HG02642 (cell line): ENCODE data around the gene ALPK1.
"Not testable (repeated sequence)": the region's sequence is repeated elsewhere in the genome, so short reads cannot be mapped to it uniquely, and the experiment has no call there.

ENCODE experiments used
- ATAC-seq: cut with Tn5 transposase; IDR thresholded peaks from one replicate; pipeline ENCODE4 v1.9.1; 2021; ENCODE audit warnings: mild to moderate bottlenecking; ENCODE audit not compliant: unreplicated experiment, poor library complexity

ALPK1 gene

GRCh38 chr4:112423591-112423990 is 126.4 kb downstream of the ALPK1 start:
- no peak for ATAC-seq

DNA sequence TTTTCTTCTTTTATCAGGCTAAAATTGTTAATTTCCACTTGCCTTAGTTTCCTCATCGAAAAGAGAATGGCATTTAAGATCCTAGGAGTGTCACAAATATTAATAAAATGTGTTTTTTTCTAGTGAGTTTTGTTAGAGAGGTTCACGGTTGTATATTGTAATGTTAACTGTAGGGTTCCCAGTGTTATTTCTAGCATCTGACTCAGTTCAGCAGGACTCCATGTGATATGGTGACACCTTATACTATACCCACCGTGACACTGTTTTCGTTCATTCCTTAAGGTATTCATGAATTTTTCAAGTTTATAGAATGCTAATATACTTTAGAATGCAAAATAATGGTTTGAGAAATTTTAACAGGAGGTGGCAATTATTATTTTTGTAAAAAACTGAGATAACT is 128.7 kb downstream of the ALPK1 start:
- ATAC-seq = no peak

DNA sequence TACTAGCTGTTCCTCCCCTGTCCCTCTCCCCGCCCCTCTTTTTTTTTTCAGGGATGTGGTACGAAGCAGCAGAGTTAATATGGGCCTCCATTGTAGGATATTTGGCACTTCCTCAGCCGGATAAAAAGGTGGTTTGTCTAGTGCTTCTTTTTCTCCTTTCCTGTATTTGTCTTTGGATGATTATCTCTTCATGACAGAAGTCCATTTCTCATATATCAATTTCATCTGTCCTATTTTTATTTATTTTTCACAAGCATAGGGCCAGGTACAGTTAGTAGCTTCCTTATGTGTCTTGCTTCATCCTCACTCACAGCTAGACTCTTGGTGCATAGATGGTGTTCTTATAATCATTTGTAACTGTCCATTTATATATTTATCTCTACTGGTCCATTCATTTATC is 129.2 kb downstream of the ALPK1 start:
- ATAC-seq = no peak

DNA sequence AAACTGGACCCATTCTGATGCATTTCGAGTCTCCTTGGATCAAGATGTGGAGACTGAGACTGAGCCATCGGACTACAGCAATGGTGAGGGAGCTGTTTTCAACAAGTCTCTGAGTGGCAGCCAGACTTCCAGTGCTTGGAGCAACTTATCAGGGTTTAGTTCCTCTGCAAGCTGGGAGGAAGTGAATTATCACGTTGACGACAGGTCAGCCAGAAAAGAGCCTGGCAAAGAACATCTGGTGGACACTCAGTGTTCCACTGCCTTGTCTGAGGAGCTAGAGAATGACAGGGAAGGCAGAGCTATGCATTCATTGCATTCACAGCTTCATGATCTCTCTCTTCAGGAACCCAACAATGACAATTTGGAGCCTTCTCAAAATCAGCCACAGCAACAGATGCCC is 134.0 kb downstream of the ALPK1 start:
- no peak for ATAC-seq

DNA sequence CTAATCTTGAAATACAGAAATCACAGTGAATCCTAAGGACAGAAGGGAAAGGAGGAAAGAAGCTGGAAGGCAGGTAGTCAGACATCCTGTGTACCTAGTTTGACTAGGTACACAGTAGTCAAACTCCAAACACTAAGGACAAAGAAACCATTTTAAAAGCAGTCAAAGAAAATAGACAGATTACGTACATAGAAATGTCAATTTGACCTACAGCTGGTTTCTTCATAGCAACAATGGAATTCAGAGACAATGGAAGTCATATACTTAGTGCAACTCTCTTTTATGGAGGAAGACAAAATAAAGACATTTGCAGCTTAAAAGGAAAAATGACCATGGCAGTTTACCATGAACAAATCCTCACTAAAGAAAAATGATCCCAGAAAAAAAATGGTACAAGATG is 139.8 kb downstream of the ALPK1 start:
- ATAC-seq = no peak

DNA sequence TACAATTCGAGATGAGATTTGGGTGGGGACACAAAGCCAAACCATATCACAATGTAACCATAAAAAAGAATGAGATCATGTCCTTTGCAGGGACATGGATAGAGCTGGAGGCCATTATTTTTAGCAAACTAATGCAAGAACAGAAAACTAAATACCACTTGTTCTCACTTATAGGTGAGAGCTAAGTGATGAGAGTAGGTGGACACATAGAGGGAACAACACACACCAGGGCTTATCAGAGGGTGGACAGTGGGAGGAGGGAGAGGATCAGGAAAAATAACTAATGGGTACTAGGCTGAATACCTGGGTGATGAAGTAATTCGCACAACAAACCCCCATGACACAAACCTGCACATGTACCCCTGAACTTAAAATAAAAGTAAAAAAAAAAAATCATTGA is 145.1 kb downstream of the ALPK1 start:
- not testable (repeated sequence) for ATAC-seq

DNA sequence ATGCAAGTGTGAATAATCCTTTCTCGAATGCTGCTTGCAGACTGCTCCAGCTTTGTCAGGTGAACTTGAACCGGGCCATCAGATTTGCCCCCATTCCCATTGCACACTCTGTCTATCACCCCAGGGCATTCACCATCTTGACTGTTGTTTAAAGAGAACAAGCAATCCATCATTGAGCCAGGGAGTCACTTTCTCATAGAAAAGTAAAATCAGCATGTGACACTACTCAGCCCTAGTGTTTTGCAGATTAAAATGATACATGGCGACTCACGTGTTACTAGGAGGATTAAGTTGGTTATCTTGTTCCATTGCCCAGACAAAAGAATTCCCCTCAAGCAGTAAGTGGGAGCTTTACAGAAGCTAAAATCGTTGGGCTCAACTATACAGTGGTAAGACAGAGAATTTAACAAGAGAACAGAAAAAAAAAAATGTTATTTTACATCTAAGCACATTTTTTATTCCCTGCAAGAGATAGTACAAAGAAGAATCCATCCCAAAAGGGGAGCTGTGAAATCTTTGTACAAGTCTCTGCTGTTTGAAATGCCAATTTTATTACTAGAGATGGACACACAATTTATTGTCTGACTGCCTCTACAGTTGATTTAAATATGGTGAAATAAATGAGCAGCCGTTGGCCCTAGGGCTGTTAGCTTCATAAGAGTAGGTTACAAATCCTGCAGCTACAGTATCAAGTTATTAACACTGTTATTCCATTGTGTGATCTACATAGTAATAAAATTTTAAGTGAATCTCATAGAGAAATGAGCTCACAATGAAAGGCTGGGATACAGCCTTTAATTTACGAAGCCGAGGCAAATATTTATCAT is 151.3 kb downstream of the ALPK1 start:
- ATAC-seq = no peak

DNA sequence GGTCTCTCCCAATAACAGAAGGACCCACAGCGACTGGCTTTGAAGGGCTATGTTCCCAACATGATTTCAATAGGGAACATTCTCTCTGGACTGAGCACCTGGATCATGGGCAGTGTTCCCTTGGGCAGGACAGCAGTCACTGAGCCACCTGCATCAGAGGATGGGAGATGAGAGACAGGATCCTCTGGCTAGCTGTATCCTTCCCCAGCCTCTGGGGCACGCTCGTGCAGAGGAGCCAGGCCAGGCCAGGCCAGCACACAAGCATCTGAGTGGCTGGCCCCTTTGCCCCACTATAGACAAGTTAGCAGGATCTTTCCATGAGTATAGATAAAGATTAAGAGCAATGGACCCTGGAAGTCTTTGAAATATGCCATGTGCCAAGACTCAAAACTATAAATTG is 152.5 kb downstream of the ALPK1 start:
- no peak for ATAC-seq

- ATAC-seq = no peak
These were observed 153.9 kb downstream of the ALPK1 start for GRCh38 chr4:112451104-112451503.

DNA sequence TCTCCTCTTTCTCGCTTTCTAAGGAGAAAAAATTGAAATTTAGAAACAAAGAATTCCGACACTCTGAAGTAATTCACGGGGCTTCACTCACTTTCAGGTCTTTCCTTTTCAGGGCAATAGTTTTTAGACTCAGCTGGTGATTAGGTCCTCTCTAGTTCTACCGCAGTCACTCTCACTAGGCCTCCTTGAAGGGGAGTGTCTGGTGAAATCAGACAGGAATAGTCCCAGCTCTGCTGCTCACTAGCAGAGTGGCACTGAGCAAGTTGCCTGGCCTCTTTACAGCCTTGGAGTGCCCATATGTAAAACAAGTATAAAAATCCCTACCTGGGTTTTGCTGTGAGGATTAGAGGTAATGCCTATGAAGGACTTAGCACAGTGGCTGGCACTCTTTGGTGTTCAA is 154.7 kb downstream of the ALPK1 start:
- no peak for ATAC-seq

- ATAC-seq = no peak
These were observed 156.2 kb downstream of the ALPK1 start for GRCh38 chr4:112453321-112453720.

GRCh38 chr4:112472318-112472717 is 175.1 kb downstream of the ALPK1 start:
- no peak for ATAC-seq

DNA sequence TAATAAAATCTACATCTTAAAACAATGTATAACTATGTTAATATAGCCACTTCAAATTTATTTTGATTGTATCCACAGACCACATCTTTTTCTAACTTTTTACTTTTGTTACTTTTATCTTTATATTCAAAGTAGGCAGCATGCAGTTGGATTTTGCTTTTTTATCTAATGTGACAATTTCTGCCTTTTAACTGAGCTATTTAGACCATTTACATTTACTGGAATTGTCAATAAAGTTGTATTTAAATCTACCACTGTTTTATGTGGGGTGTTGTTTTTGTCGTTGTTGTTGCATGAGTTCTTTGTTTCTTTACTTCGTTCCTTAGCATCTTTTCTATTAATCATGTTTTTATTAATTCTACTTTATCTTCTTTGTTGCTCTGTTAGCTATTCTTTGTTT is 176.8 kb downstream of the ALPK1 start:
- no peak for ATAC-seq

DNA sequence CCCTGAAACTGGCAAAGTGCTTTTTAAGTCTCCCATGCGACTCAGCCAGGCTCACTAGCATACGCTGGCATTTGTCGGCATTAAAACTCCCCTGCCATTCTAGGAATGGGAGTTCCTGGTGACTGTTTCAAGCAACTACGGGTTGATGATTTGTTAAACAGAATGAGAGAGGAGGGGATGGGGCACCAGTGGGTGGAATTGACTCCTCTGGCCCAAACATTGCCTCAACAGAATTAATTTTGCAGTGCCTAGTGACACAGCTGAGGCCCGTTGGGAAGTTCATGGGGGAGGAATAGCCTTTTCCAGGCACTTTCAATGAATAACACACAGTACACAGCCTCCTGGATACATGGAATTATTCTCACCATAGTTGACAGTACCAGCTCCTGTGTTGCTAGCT is 188.8 kb downstream of the ALPK1 start:
- ATAC-seq = no peak

DNA sequence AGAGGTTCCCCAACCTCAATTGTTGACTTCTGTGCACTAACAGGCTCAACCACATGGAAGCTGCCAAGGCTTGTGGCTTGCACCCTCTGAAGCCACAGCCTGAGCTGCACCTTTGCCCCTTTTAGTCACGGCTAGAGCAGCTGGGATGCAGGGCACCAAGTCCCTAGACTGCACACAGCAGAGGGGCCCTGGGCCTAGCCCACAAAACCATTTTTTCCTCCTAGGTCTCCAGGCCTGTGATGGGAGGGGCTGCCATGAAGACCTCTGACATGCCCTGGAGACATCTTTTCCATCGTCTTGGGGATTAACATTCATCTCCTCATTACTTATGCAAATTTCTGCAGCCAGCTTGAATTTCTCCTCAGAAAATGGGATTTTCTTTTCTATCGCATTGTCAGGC is 193.6 kb downstream of the ALPK1 start:
- not testable (repeated sequence) for ATAC-seq
